GM12878 (cell line): Measurements from ENCODE around the gene FNDC3B. TPM values are rescaled to one million over a fixed set of nuclear protein-coding genes. Genes with fewer than 3 reads are reported as not detected.

Experiments
- CEBPZ ChIP-seq: fragments of 150-350 bp; IDR thresholded peaks from 2 replicates; pipeline ENCODE4 v1.6.1; 2016; ENCODE audit warnings: low read depth, low read length
- CHD1 ChIP-seq: IDR thresholded peaks from 2 replicates; pipeline ENCODE4 v1.6.1; 2012; ENCODE audit warnings: low read depth, low read length, improper control_type of control experiment
- HDAC6 ChIP-seq: fragments of 200-600 bp; sonication (generic); IDR thresholded peaks from one replicate; pipeline ENCODE4 v1.8.0; 2017; ENCODE audit warnings: antibody characterized with exemption; ENCODE audit not compliant: unreplicated experiment
- NFIC ChIP-seq: IDR thresholded peaks from 2 replicates; pipeline ENCODE4 v1.6.1; 2012; ENCODE audit warnings: low read depth, mild to moderate bottlenecking, inconsistent platforms, low read length, moderate library complexity
- POLR2AphosphoS5 ChIP-seq: IDR thresholded peaks from 2 replicates; pipeline ENCODE4 v1.6.1; 2011; ENCODE audit warnings: mild to moderate bottlenecking, low read length, inconsistent platforms
- polyA plus RNA-seq, 11 experiments: library from polyadenylated mRNA; depleted of rRNA in 4 of 11; unstranded in 6 of 11; stranded (reverse) in 5 of 11; fragments of >200 nt; fragmentation: Nextera tagmentation in 4 of 11; fragmentation: Illumina TruSeq in 1 of 11; extraction: Ambion mirVana in 4 of 11; extraction: Trizol in 1 of 11; gene quantifications; 1 replicate in 1 of 11; 2 replicates in 10 of 11; pipeline versions ENCODE4 v1.2.1 to v1.2.3, GENCODE V29; 2011 to 2016; ENCODE audit warnings: inconsistent platforms in 2 of 11, missing spikeins in 2 of 11, low read depth in 1 of 11
- total RNA-seq, 4 experiments: library from RNA; depleted of rRNA in 3 of 4; stranded (reverse); fragments of >200 nt in 3 of 4; fragmentation: Illumina TruSeq in 1 of 4; extraction: Trizol in 1 of 4; gene quantifications; 2 replicates each; pipeline versions ENCODE4 v1.2.1 to v1.2.3, GENCODE V29; 2013 to 2021
- TF ChIP-seq, protein P1 (sequence below): fragments of 450-650 bp; IDR thresholded peaks from 2 replicates; pipeline ENCODE4 v1.6.1; 2016; ENCODE audit warnings: mild to moderate bottlenecking, moderate library complexity, borderline replicate concordance
- TF ChIP-seq, protein P2 (sequence below): IDR thresholded peaks from 2 replicates; pipeline ENCODE4 v1.6.1; 2012; ENCODE audit warnings: low read depth, low read length, improper control_type of control experiment

FNDC3B gene
- total and polyA plus RNA-seq, 10 of the 15 experiments (the other 5 are each of a cell fraction or from before 2014, with no cell fraction given) = 7.9 to 35.0 (median 18.5) TPM

DNA sequence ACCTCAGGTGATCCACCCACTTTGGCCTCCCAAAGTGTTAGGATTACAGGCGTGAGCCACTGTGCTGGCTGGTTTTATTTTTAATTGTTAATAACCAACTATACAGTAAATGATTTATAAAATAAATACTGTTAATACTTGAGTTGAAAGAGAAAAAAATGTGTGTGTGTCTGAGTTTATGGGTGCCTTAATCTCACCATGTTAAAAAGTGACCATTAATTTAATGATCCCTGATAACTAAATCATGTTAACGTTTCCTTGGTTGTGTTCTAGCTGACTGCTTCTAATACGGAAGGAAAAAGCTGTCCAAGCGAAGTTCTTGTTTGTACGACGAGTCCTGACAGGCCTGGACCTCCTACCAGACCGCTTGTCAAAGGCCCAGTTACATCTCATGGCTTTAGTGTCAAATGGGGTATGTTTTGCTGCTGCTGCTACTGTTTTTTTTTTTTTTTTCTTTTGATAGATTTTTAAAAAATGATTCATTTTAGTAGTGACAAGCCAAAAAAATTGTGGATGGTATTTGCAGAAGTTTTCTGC, 295.4 kb downstream of the FNDC3B start (continued):
- TF ChIP-seq, protein P1, sequence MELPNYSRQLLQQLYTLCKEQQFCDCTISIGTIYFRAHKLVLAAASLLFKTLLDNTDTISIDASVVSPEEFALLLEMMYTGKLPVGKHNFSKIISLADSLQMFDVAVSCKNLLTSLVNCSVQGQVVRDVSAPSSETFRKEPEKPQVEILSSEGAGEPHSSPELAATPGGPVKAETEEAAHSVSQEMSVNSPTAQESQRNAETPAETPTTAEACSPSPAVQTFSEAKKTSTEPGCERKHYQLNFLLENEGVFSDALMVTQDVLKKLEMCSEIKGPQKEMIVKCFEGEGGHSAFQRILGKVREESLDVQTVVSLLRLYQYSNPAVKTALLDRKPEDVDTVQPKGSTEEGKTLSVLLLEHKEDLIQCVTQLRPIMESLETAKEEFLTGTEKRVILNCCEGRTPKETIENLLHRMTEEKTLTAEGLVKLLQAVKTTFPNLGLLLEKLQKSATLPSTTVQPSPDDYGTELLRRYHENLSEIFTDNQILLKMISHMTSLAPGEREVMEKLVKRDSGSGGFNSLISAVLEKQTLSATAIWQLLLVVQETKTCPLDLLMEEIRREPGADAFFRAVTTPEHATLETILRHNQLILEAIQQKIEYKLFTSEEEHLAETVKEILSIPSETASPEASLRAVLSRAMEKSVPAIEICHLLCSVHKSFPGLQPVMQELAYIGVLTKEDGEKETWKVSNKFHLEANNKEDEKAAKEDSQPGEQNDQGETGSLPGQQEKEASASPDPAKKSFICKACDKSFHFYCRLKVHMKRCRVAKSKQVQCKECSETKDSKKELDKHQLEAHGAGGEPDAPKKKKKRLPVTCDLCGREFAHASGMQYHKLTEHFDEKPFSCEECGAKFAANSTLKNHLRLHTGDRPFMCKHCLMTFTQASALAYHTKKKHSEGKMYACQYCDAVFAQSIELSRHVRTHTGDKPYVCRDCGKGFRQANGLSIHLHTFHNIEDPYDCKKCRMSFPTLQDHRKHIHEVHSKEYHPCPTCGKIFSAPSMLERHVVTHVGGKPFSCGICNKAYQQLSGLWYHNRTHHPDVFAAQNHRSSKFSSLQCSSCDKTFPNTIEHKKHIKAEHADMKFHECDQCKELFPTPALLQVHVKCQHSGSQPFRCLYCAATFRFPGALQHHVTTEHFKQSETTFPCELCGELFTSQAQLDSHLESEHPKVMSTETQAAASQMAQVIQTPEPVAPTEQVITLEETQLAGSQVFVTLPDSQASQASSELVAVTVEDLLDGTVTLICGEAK = no peak
- TF ChIP-seq, protein P2, sequence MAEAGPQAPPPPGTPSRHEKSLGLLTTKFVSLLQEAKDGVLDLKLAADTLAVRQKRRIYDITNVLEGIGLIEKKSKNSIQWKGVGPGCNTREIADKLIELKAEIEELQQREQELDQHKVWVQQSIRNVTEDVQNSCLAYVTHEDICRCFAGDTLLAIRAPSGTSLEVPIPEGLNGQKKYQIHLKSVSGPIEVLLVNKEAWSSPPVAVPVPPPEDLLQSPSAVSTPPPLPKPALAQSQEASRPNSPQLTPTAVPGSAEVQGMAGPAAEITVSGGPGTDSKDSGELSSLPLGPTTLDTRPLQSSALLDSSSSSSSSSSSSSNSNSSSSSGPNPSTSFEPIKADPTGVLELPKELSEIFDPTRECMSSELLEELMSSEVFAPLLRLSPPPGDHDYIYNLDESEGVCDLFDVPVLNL = no peak
- TF ChIP-seq HDAC6 (no peak), CHD1 (no peak), NFIC (no peak), POLR2AphosphoS5 (no peak), CEBPZ (no peak)
